Heart right ventricle (tissue), 16 donors: ENCODE measurements around the gene SMIM24. TPM values are rescaled to one million over a fixed set of nuclear protein-coding genes. Genes with fewer than 3 reads are reported as not detected.

ENCODE experiments used
- ATAC-seq, 8 donors: fragments of 200-7000 bp; cut with Tn5 transposase; one replicate each; pipeline ENCODE4 v1.9.1; 2020; ENCODE audit warnings: mild to moderate bottlenecking in 8 of 8, moderate library complexity in 8 of 8, moderate number of reproducible peaks in 1 of 8
- DNase-seq, 2 donors: peaks; one replicate each; pipeline ENCODE4 v3.0.0-alpha.2; 2020
- H3K27ac ChIP-seq, 10 donors: fragments of 200-600 bp; sonication (generic) in 2 of 10; one replicate each; pipeline versions ENCODE4 v1.5.0 to v1.8.0; 2020 to 2022; ENCODE audit warnings: mild to moderate bottlenecking in 3 of 10
- H3K27me3 ChIP-seq, 7 donors: fragments of 200-600 bp; one replicate each; pipeline ENCODE4 v1.8.0; 2021 to 2022; ENCODE audit warnings: mild to moderate bottlenecking in 2 of 7
- H3K36me3 ChIP-seq, 9 donors: fragments of 200-600 bp; sonication (generic) in 1 of 9; one replicate each; pipeline versions ENCODE4 v1.5.0 to v1.8.0; 2020 to 2022; ENCODE audit warnings: mild to moderate bottlenecking in 2 of 9
- H3K4me1 ChIP-seq, 9 donors: fragments of 200-600 bp; sonication (generic) in 1 of 9; one replicate each; pipeline versions ENCODE4 v1.5.0 to v1.8.0; 2020 to 2022; ENCODE audit warnings: mild to moderate bottlenecking in 4 of 9
- H3K4me3 ChIP-seq, 10 donors: fragments of 200-600 bp; sonication (generic) in 2 of 10; one replicate each; pipeline versions ENCODE4 v1.5.0 to v1.8.0; 2020 to 2022; ENCODE audit warnings: mild to moderate bottlenecking in 7 of 10, moderate library complexity in 2 of 10
- H3K9me3 ChIP-seq, 11 donors: fragments of 200-600 bp in 10 of 11; sonication (generic) in 2 of 11; one replicate each; pipeline versions ENCODE4 v1.5.0 to v1.8.0; 2013 to 2022; ENCODE audit warnings: mild to moderate bottlenecking in 2 of 11, control low read depth in 1 of 11, moderate library complexity in 1 of 11
- CTCF ChIP-seq, 9 donors: fragments of 200-600 bp; sonication (generic) in 2 of 9; IDR thresholded peaks; one replicate each; pipeline versions ENCODE4 v1.5.0 to v1.8.0; 2021 to 2022; ENCODE audit warnings: antibody characterized with exemption in 9 of 9, mild to moderate bottlenecking in 5 of 9, moderate library complexity in 1 of 9
- WGBS, 2 donors: extraction: QIAGEN DNeasy Blood & Tissue Kit; methylation state at CpG; one replicate each; pipeline ENCODE4 v1.1.7; 2013; ENCODE audit warnings: inconsistent platforms in 1 of 2; 5-methylcytosine and 5-hydroxymethylcytosine counted together
- intact Hi-C, 10 donors: fragments of 100-400 bp; cut with DNase I; formaldehyde crosslinking; loops; one replicate each; pipeline versions ENCODE4 v1.11.1 to v1.14.2; 2022
- polyA plus RNA-seq, 2 donors: library from polyadenylated mRNA; stranded (reverse); fragments of 200-250 nt; gene quantifications; one replicate each; pipeline ENCODE4 v1.2.3, GENCODE V29; 2013
- total RNA-seq, 10 donors: library from RNA; stranded (reverse); fragmentation: NEBNext Ultra II Directional in 3 of 10; extraction: Animal tissue kit (Norgen Biotek cat#: 25700) in 3 of 10; gene quantifications; one replicate each; pipeline versions ENCODE4 v1.2.1 to v1.2.4, GENCODE V29; 2021 to 2023
- donor health status: Arrhythmogenic right ventricular cardiomyopathy.
- donor health status: ischemic (EF 13 %, LVEDD 7.1; RV severe dilation, severe dysfunction).
- donor health status: healthy with polysubstance abuse.
- donor health status: DM: no; HTN: yes; CAD: no.
- donor health status: DM: no; HTN: no; CAD: no.
- donor health status: ischemic (EF 25% LVEDD 6.9; RV normal size, moderate dysfunction).
- donor health status: ischemic (EF 25% LVEDD 5.7; RV mildly dilated, moderate dysfunction).
- donor health status: healthy.
- donor health status: DM: yes; HTN: yes; CAD: no.
- donor health status: Ischemic cardiomyopathy.
- donor health status: ischemic (EF 35%, LVEDD 5.7; RV mildly dilated, moderate dysfunction).
- donor health status: nonischemic (EF 11% LVEDD 7.7; RV severe dilation, severe dysfunction).
- donor health status: DM: yes; HTN: yes; CAD: no.
- donor health status: PGD.
- donor health status: ischemic (EF 29% LVEDD 5.4; RV normal size, mild dysfunction).
- donor health status: nonischemic (EF 23%, LVEDD 6.1; RV moderate dilation, normal function).

SMIM24 gene
- total and polyA plus RNA-seq, 12 donors: not detected

- 52 to 59% methylated on average over 24 of the region's 24 CpGs for WGBS, 2 donors
- Histone ChIP-seq H3K4me1 (peaks cover 15 to 57% (median 33%) of the 10 kb centered on the region in 9 donors), H3K36me3 (peaks cover 0 to 87% (median 10%) of the 10 kb centered on the region in 9 donors), H3K4me3 (peak overlapping the region in 2 of 10 donors; percentile 11 to 28), H3K27ac (peak overlapping the region in 5 of 10 donors; percentile 41 to 83 (median 71)), H3K9me3 (no peaks in the 10 kb centered on the region), H3K27me3 (no peaks in the 10 kb centered on the region)
- TF ChIP-seq CTCF (IDR thresholded peaks at IDR 0.05): no peak
- ATAC-seq (peak in 1 of 8 donors; percentile 3), DNase-seq (no peak)
- intact Hi-C loops: no loop called here
Measured at GRCh38 chr19:3444695-3445234, 35.6 kb downstream of the SMIM24 start.

DNA sequence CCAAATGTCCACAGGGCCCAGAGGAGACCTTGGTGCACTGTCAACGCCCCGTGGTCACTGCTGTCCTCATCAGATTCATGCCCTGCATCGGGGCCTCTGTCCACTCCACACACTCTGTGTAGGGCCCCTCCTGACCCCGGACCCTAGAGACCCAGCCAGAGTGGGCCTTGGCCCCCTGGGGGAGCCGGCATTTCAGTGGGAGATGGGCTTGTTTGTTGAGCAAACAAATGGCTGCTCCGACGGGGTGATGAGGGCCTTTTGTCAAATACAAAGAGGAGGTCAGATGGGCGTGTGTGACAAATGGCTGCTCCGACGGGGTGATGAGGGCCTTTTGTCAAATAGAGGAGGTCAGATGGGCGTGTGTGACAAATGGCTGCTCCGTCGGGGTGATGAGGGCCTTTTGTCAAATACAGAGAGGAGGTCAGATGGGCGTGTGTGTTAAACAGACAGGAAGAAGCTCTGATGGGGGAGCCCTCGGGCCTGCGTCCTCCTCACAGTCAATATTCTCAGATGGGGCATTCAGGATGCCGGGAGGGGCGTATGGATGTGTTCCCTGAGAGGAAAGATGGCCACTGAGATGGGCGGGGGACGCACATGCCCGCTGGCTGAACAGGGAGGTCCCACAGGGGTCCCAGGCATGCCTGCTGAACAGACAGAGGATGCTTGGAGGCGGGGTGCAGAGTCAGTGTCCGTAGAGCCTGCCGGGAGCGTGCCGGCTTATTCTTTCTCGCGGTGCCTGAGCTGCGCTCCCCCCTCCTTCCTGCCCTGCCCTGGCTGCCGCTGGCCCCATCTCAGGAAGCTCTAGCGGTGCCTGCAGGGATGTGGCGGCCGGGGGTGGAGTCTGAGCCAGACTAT lies 36.3 kb downstream of the SMIM24 start:
- H3K27ac ChIP-seq: peak overlapping the region; percentile 41 to 83 (median 74)
- WGBS, 2 donors: 26 to 28% methylated on average over 33 of the region's 33 CpGs
- no peaks in the 10 kb centered on the region for H3K9me3 ChIP-seq
- H3K4me1 ChIP-seq: peaks cover 15 to 57% (median 33%) of the 10 kb centered on the region in 9 donors
- peak; percentile 70 to 94 (median 89) for ATAC-seq
- peak overlapping the region in 3 of 10 donors; percentile 5 to 28 (median 11) for H3K4me3 ChIP-seq
- peak; percentile 71 to 76 for DNase-seq
- intact Hi-C loops: no loop called here
- peak in 1 of 9 donors; percentile 18 for TF ChIP-seq CTCF (IDR thresholded peaks at IDR 0.05)
- no peaks in the 10 kb centered on the region for H3K27me3 ChIP-seq
- peaks cover 0 to 81% (median 5%) of the 10 kb centered on the region in 9 donors for H3K36me3 ChIP-seq

- DNase-seq: no peak
- no peak overlapping the region for H3K4me3 ChIP-seq
- H3K4me1 ChIP-seq: peaks cover 15 to 57% (median 33%) of the 10 kb centered on the region in 9 donors
- peak overlapping the region in 5 of 10 donors; percentile 15 to 83 (median 80) for H3K27ac ChIP-seq
- no peaks in the 10 kb centered on the region for H3K27me3 ChIP-seq
- H3K36me3 ChIP-seq: peaks cover 0 to 83% (median 4%) of the 10 kb centered on the region in 9 donors
- WGBS, 2 donors: 84 to 87% methylated on average over 15 of the region's 15 CpGs
- ATAC-seq: no peak
- H3K9me3 ChIP-seq: no peaks in the 10 kb centered on the region
- intact Hi-C loops: no loop called here
- no peak for TF ChIP-seq CTCF (IDR thresholded peaks at IDR 0.05)
Measured at GRCh38 chr19:3442487-3443071, 37.7 kb downstream of the SMIM24 start.

DNA sequence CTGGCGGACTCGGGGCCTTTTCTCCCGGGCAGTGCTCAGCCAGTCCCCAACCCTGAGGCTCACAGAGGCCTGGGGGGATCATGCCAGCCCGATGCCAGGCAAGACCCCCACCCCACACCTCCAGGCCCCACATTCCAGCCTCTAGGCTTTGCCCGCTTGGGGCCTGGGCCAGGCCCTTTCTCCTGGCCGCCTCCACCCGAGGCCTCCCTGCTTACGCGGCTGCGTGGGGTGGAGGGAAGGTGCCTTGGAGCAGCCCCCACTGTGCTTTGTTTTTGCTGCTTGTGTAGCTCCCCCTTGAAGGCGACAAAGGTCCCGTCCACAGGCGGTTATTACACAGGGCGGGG lies 38.4 kb downstream of the SMIM24 start:
- ATAC-seq (no peak), DNase-seq (no peak)
- no peaks in the 10 kb centered on the region for H3K9me3 ChIP-seq
- WGBS, 2 donors: 68 to 73% methylated on average over 14 of the region's 14 CpGs
- peak overlapping the region in 6 of 10 donors; percentile 22 to 82 (median 45) for H3K27ac ChIP-seq
- intact Hi-C loops: no loop called here
- TF ChIP-seq CTCF (IDR thresholded peaks at IDR 0.05): no peak
- H3K36me3 ChIP-seq: peaks cover 0 to 84% (median 5%) of the 10 kb centered on the region in 9 donors
- no peaks in the 10 kb centered on the region for H3K27me3 ChIP-seq
- no peak overlapping the region for H3K4me3 ChIP-seq
- peaks cover 15 to 57% (median 33%) of the 10 kb centered on the region in 9 donors for H3K4me1 ChIP-seq
